Adrenal gland (tissue), 12 donors: ENCODE measurements around the gene C12orf56. TPM values are rescaled to one million over a fixed set of nuclear protein-coding genes. Genes with fewer than 3 reads are reported as not detected.
"Not testable (repeated sequence)": the region's sequence is repeated elsewhere in the genome, so short reads cannot be mapped to it uniquely, and the experiment has no call there.

Source experiments
- DNase-seq, 7 donors: peaks; one replicate each; pipeline ENCODE4 v3.0.0-alpha.2; 2019 to 2020
- H3K27ac ChIP-seq, 5 donors: fragments of 200-600 bp; sonication (generic) in 4 of 5; 1 replicate in 3 of 5; 2 replicates in 2 of 5; pipeline versions ENCODE4 v1.5.1 to v1.8.0; 2016 to 2020; ENCODE audit warnings: mild to moderate bottlenecking in 1 of 5
- H3K27me3 ChIP-seq: fragments of 200-600 bp; 2 replicates; pipeline ENCODE4 v1.8.0; 2021
- H3K36me3 ChIP-seq, 2 donors: fragments of 200-600 bp; replicated peaks in 1 of 2; 1 replicate in 1 of 2; 2 replicates in 1 of 2; pipeline versions ENCODE4 v1.5.1 to v1.8.0; 2018 to 2022
- H3K4me1 ChIP-seq, 2 donors: fragments of 200-600 bp; replicated peaks in 1 of 2; 1 replicate in 1 of 2; 2 replicates in 1 of 2; pipeline versions ENCODE4 v1.5.1 to v1.8.0; 2018 to 2021
- H3K4me3 ChIP-seq, 4 donors: fragments of 200-600 bp; sonication (generic) in 3 of 4; one replicate each; pipeline ENCODE4 v1.5.1; 2016 to 2018
- H3K9me3 ChIP-seq, 3 donors: fragments of 200-600 bp; sonication (generic) in 1 of 3; replicated peaks in 1 of 3; 1 replicate in 2 of 3; 2 replicates in 1 of 3; pipeline versions ENCODE4 v1.5.1 to v1.8.0; 2016 to 2021
- CTCF ChIP-seq, 6 experiments: fragments of 450-650 bp in 4 of 6; fragments of 200-600 bp in 2 of 6; sonication (generic) in 1 of 6; IDR thresholded peaks; 1 replicate in 5 of 6; 2 replicates in 1 of 6; pipeline versions ENCODE4 v1.5.1 to v1.8.0; 2016 to 2021; ENCODE audit warnings: antibody characterized with exemption in 6 of 6, mild to moderate bottlenecking in 2 of 6, moderate library complexity in 1 of 6
- POLR2A ChIP-seq, 2 donors: fragments of 450-650 bp; IDR thresholded peaks; one replicate each; pipeline ENCODE4 v1.6.1; 2017; ENCODE audit warnings: antibody characterized with exemption in 2 of 2, mild to moderate bottlenecking in 2 of 2, moderate library complexity in 1 of 2
- WGBS, 4 donors: extraction: QIAGEN DNeasy Blood & Tissue Kit in 2 of 4; methylation state at CpG; one replicate each; pipeline versions ENCODE4 v1.1.5 to v1.1.7; 2013 to 2017; 5-methylcytosine and 5-hydroxymethylcytosine counted together
- intact Hi-C, 2 donors: fragments of 100-400 bp; cut with DNase I; formaldehyde crosslinking; loops; one replicate each; pipeline versions ENCODE4 v1.14.1 to v1.15.0; 2022 to 2023
- polyA plus RNA-seq, 3 donors: library from polyadenylated mRNA; stranded (reverse); fragments of 200-250 nt in 2 of 3; fragments of 350-450 nt in 1 of 3; fragmentation: Illumina TruSeq in 1 of 3; extraction: RNeasy Lipid Tissue Mini Kit (QIAGEN cat#74804) in 1 of 3; gene quantifications; one replicate each; pipeline ENCODE4 v1.2.3, GENCODE V29; 2013 to 2014
- total RNA-seq, 9 donors: library from RNA; depleted of rRNA in 4 of 9; stranded (reverse); fragments of >200 nt in 4 of 9; fragments of 120-200 nt in 1 of 9; fragmentation: NEBNext Ultra II Directional in 1 of 9; extraction: Animal tissue kit (Norgen Biotek cat#: 25700) in 1 of 9; gene quantifications; one replicate each; pipeline versions ENCODE4 v1.1.0 to v1.2.4, GENCODE V29; 2013 to 2023
- donor health status: healthy with polysubstance abuse.
- donor health status: Bipolar disorder and iron deficiency.
- donor health status: DM: yes; HTN: yes; CAD: no.
- donor health status: DM: no; HTN: no; CAD: no.
- donor health status: DM: no; HTN: no; CAD: no.
- donor health status: DM: yes; HTN: yes; CAD: no.

The C12orf56 gene
- total and polyA plus RNA-seq, 12 donors = 0.07 to 0.11 TPM; not detected in 10

- no peaks in the 10 kb centered on the region for H3K36me3 ChIP-seq
- H3K4me3 ChIP-seq = no peak overlapping the region
- H3K4me1 ChIP-seq = no peaks in the 10 kb centered on the region
- WGBS, 4 donors = 79 to 82% (median 80%) methylated on average over 4 of the region's 4 CpGs
- TF ChIP-seq CTCF (IDR thresholded peaks at IDR 0.05) (no peak), POLR2A (IDR thresholded peaks at IDR 0.05) (no peak)
- no peaks in the 10 kb centered on the region for H3K9me3 ChIP-seq
- H3K27me3 ChIP-seq = no peaks in the 10 kb centered on the region
- intact Hi-C loops = no loop called here
- no peak overlapping the region for H3K27ac ChIP-seq
- DNase-seq = no peak
These were observed 54.6 kb downstream of the C12orf56 start for GRCh38 chr12:64335886-64336466.

GRCh38 chr12:64332938-64333337, 57.6 kb downstream of the C12orf56 start:
- Histone ChIP-seq H3K27ac (no peak overlapping the region), H3K4me3 (no peak overlapping the region), H3K4me1 (no peaks in the 10 kb centered on the region), H3K9me3 (no peaks in the 10 kb centered on the region), H3K36me3 (no peaks in the 10 kb centered on the region), H3K27me3 (no peaks in the 10 kb centered on the region)
- WGBS, 4 donors = 66 to 93% (median 82%) methylated on average over 2 of the region's 2 CpGs
- intact Hi-C loops = no loop called here
- no peak for TF ChIP-seq POLR2A (IDR thresholded peaks at IDR 0.05)
- no peak for TF ChIP-seq CTCF (IDR thresholded peaks at IDR 0.05)
- DNase-seq = no peak

- Histone ChIP-seq H3K9me3 (no peaks in the 10 kb centered on the region), H3K4me1 (no peaks in the 10 kb centered on the region), H3K4me3 (no peak overlapping the region), H3K36me3 (no peaks in the 10 kb centered on the region), H3K27me3 (no peaks in the 10 kb centered on the region), H3K27ac (no peak overlapping the region)
- no peak for DNase-seq
- TF ChIP-seq CTCF (IDR thresholded peaks at IDR 0.05) (no peak), POLR2A (IDR thresholded peaks at IDR 0.05) (no peak)
- intact Hi-C loops = no loop called here
- 80 to 88% (median 86%) methylated on average over 4 to 5 of the region's 5 CpGs for WGBS, 4 donors
These were observed 58.3 kb downstream of the C12orf56 start for GRCh38 chr12:64332296-64332695.

GRCh38 chr12:64329031-64329710, 61.4 kb downstream of the C12orf56 start:
- 84 to 87% (median 87%) methylated on average over 7 to 9 of the region's 9 CpGs for WGBS, 4 donors

GRCh38 chr12:64325055-64325454, 65.5 kb downstream of the C12orf56 start:
- no peak for DNase-seq
- TF ChIP-seq POLR2A (IDR thresholded peaks at IDR 0.05) = no peak
- no peak for TF ChIP-seq CTCF (IDR thresholded peaks at IDR 0.05)
- no peak overlapping the region for H3K4me3 ChIP-seq
- intact Hi-C loops = no loop called here
- H3K27me3 ChIP-seq = no peaks in the 10 kb centered on the region
- H3K9me3 ChIP-seq = no peaks in the 10 kb centered on the region
- H3K4me1 ChIP-seq = no peaks in the 10 kb centered on the region
- 43 to 64% (median 60%) methylated on average over 2 of the region's 2 CpGs for WGBS, 4 donors
- no peaks in the 10 kb centered on the region for H3K36me3 ChIP-seq
- H3K27ac ChIP-seq = no peak overlapping the region

More at GRCh38 chr12:64329031-64329710, 61.4 kb downstream of the C12orf56 start:
- H3K4me1 ChIP-seq, H3K27ac ChIP-seq, H3K9me3 ChIP-seq, H3K36me3 ChIP-seq, intact Hi-C loops, H3K27me3 ChIP-seq, DNase-seq, H3K4me3 ChIP-seq: not testable (repeated sequence)
